Stimulated activated CD4-positive, alpha-beta T cell treated with anti-CD3 and anti-CD28 coated beads, Interleukin-12 subunit alpha, Interleukin-12 subunit beta, amount 100 ng/mL, for 24 hours (primary cell): ENCODE data around the gene SLC25A18.
"Not testable (repeated sequence)": the region's sequence is repeated elsewhere in the genome, so short reads cannot be mapped to it uniquely, and the experiment has no call there.

ENCODE experiments used
- DNase-seq, 2 experiments: peaks; one replicate each; pipeline ENCODE4 v3.0.0-alpha.2; 2020; ENCODE audit warnings: low read depth in 2 of 2

The SLC25A18 gene

GRCh38 chr22:17607891-17608521 lies 44.7 kb downstream of the SLC25A18 start:
- no peak for DNase-seq

- DNase-seq = no peak
These were observed 48.8 kb downstream of the SLC25A18 start for GRCh38 chr22:17612057-17612456.

GRCh38 chr22:17613280-17613679 lies 50.0 kb downstream of the SLC25A18 start:
- no peak for DNase-seq

GRCh38 chr22:17627961-17628405 lies 64.7 kb downstream of the SLC25A18 start:
- DNase-seq = no peak

GRCh38 chr22:17628406-17629172 lies 65.3 kb downstream of the SLC25A18 start, which contains the start of gene ATP6V1E1:
Gene ATP6V1E1 (minus strand): TSS chr22:17628749. CDS start chr22:17628635, 114 bp downstream.
- DNase-seq = peak; percentile 91 to 93

- DNase-seq = no peak
These were observed 65.8 kb downstream of the SLC25A18 start for GRCh38 chr22:17629173-17629489.

- no peak for DNase-seq
These were observed 66.3 kb downstream of the SLC25A18 start for GRCh38 chr22:17629641-17630040.

- no peak for DNase-seq
These were observed 67.8 kb downstream of the SLC25A18 start for GRCh38 chr22:17631076-17631565.

- no peak for DNase-seq
These were observed 70.1 kb downstream of the SLC25A18 start for GRCh38 chr22:17633217-17633997.

GRCh38 chr22:17633998-17634323 lies 70.7 kb downstream of the SLC25A18 start:
- no peak for DNase-seq

GRCh38 chr22:17634696-17635095 lies 71.4 kb downstream of the SLC25A18 start:
- no peak for DNase-seq

- DNase-seq = not testable (repeated sequence)
These were observed 73.6 kb downstream of the SLC25A18 start for GRCh38 chr22:17636850-17637249.

- no peak for DNase-seq
These were observed 74.3 kb downstream of the SLC25A18 start for GRCh38 chr22:17637490-17638181.

GRCh38 chr22:17638182-17638431 lies 74.8 kb downstream of the SLC25A18 start:
- DNase-seq = no peak

GRCh38 chr22:17638432-17639246 lies 75.3 kb downstream of the SLC25A18 start, which contains the start of gene BCL2L13:
Gene BCL2L13 (plus strand): TSS chr22:17638757. CDS start chr22:17655712, 16,955 bp downstream.
- DNase-seq = peak; percentile 83 to 84

- DNase-seq = no peak
These were observed 76.0 kb downstream of the SLC25A18 start for GRCh38 chr22:17639247-17639741.
